Left forelimb (tissue), 1 donor: ENCODE results near the gene KRT39.
"Not testable (repeated sequence)": the region's sequence is repeated elsewhere in the genome, so short reads cannot be mapped to it uniquely, and the experiment has no call there.

Experiments
- DNase-seq: peaks from one replicate; pipeline ENCODE4 v3.0.0-alpha.2; 2018; ENCODE audit warnings: low spot score

KRT39 gene

DNA sequence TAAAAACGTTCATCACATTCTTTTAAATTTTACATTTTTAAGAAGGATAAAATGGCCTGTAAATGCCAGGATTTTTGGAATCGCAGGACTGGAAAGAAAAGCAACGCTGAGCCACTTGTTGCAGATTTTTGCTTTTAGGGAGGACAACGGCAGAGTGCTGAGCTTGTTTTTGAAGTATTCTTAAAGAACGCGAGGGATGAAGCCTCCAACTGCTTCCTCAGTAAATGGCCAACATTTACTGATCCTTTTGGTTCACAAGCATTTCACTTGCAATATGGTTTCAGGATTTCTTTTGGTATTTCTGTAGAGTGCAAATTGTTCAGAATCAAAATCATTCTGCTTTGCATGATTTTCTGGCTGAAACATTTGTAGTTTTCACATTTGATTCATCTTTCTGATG, 26.5 kb downstream of the KRT39 start:
- no peak for DNase-seq

DNA sequence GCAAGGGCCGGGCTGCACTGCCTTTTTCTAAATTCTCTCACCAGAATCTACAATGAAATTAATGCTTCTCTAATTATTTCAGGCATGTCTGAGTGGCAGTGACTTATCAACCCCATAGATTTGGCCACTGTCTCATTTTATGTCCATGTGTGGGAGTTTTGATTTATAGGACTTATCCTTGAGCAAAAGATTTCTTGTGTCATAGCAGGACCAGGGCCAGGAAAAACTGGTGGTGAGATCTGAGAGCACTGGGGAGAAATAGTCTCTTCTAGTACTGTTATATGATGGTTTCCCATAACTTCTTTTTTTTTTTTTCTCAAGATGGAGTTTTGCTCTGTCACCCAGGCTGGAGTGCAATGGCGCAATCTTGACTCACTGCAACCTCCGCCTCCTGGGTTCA, 27.8 kb downstream of the KRT39 start:
- DNase-seq = no peak

DNA sequence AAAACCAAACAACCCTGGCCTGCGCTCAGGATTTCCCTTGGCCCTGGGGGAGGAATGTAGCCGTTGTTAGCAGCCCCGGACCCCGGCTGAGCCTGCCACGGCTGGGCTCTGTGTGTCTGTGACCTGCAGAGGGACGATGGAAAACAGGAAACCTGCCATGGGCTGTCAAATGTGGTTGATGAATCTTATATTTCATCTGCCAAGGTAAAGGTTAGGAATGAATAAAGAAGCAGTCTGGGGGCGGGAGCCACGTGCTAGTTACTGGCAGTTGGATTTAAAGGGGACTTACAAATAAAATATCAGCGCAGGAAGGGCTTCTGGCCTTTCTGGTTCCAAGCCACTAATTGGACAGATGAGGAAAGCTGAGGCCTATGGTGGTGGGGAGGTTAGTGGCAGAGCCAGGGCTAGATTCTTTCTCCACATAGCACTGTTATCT, 29.3 kb downstream of the KRT39 start, which contains the start of gene KRT23:
Gene KRT23 (minus strand): TSS at position 263 of the 436 bp plus-strand sequence. CDS start 1,043 bp downstream, outside the sequence.
- no peak for DNase-seq

DNA sequence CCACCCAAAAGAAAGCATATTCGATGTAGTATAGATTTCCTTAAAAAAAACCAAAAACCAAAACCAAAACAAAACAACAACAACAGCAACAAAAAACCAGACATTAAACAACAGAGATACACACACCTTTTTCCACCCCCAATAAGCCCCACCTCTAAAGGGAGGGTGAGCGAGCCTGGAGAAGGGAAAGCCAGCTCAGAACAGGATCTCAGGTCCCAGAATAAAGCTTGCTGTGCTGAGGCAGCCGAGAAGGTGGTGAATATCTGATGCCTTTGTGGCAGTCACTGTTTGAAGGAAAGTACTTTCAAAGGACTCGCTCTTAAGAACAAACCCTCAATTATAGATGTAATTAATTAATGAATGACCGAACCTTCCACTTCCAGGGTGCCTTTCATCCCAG, 29.8 kb downstream of the KRT39 start:
- DNase-seq = no peak

DNA sequence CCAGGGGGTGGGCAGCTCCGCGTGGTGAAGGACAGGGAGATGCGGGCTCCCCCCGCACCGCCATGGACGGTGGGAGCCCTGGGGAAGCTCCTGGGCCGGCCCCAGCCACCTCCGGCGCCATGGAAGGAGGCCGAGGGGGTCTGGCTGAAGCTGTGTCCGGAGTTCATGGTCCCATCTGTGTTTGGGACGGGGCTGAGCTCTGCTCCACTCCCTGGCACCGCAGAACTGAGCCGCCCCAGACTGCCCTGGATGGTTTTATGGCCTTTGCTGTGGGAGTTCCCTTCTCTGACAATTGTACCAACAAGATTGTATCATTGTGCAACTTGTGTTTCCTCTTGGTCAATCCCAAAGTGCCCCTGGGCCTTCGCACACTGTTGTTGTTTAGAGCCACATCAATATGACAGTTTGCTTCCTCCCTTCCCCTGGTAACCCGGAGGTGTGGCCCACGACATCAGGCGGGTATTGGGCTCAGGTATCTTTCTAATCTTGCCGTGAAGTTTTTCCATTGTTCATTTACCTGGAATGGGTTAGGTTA, 30.2 kb downstream of the KRT39 start:
- no peak for DNase-seq

DNA sequence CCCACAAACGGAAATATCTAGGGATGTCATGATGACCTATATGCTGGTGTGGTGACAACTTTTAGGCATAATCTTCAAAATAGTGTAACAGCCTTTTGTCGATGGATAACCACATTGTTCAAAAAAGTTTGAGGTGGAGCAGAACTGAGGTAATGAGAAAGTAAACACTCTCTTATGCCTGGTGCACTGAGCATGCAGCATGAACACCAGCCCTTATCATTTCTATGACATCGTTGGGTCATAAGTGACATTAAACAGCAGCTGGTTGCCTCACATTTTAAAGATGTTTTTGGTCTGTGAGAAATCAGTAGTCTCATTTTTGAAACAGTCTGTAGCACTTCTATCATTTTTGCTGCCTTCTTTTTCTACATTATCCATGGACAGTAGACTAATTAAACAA, 31.1 kb downstream of the KRT39 start:
- DNase-seq = no peak

DNA sequence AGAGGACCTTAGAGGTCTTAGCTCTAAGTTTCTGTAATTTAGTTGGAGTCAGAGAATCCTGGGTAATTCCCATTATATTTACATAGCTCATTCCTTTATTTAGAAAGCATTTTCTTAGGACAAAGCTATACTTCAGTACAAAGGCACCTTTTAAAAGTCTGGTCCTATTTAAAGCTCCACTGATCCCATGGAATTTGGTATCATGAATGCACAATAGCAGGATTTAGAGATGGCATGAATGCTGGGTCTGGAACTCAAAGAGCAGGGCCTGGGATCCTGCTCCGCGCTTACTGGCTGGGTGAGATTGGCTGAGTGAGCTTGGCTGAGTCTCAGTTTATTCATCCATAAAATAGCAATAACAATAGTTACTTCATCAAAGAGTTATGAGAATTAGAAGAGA, 34.1 kb downstream of the KRT39 start:
- DNase-seq = no peak

DNA sequence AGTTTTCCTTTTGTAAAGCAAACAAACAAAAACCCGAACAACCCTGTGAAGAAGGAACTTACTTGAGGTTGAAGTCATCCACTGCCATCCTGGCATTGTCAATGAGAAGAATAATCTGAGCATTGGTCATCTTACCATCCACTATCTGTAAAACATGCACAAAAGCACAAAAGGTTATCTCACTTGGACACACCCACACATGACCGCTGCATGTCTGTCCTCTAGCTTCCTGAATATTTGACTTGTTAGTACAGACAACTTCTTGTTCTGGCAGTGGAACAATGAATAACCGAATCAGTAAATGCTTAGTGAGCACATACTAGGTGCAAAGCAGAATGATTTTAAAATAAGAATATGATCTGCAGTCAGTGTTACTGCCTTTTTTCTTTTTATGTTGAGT, 35.4 kb downstream of the KRT39 start:
- DNase-seq = no peak

DNA sequence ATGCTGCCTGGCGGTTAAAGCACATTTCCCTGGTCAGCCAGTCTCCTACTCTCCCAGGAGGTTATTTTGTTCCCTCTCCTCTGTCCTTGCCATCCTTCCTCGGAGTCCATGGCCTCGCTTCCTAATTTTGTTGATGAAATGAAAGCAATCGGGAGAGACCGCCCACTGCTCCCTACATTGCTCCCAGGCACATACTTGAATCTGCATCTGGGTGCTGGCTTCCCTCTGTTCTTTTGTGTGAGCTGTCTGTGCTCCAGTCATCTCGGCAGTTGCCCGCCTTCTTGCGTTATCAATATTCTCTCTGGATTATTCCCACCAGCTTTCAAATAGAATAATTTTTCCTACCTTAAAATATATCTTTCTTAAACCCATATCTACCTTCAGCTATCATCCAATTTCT, 40.4 kb downstream of the KRT39 start:
- no peak for DNase-seq

DNA sequence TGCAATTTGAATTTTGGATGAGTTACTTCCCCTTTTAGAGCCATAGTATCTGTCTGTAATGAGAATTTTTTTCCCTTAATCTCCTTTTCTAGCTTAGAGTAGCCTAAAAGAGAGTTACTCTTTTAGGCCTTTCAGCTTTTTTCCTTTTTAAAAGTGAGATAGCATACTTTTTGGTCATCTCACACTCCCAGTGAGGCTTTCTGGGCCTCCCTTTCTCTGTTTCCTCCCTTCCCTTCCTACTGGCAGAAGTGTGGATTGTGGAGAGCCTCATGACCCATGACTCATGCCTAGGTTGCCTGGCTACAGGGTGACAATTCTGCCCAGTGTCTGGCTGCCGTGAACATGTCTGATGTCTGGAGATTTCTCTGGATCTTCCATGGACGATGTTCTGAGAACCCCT, 44.5 kb downstream of the KRT39 start:
- no peak for DNase-seq

DNA sequence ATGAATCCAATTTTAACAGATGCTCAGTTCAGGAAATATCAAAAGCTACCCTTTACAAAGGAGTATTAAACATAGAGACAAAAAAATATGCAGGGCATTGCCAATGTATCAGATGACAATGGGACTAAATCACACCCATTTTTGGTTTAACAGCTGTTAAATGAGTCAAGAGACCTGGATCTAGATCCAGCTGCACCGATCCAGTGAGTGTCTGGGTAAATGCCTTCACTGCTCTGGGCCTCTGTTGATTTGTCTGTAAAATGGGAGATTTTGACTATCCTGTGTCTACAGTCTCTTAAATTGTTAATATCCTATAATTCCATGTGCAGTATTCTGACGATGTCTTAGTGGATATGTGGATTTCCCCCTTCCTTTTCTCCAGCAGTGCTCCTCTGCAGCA, 45.7 kb downstream of the KRT39 start:
- DNase-seq = no peak

DNA sequence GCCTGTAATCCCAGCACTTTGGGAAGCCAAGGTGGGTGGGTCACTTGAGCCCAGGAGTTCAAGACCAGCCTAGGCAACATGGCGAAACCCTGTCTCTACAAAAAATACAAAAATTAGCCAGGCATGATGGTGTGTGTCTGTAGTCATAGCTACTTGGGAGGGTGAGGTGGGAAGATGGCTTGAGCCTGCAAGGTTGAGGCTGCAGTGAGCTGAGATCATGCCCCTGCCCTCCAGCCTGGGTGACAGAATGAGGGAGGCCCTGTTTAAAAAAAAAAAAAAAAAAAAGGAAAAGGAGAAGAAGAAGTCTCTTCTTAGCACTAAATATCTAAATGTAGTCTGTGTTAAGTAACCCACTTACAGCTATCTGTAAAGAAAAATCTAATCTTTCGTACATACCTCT, 49.6 kb downstream of the KRT39 start:
- DNase-seq = not testable (repeated sequence)

DNA sequence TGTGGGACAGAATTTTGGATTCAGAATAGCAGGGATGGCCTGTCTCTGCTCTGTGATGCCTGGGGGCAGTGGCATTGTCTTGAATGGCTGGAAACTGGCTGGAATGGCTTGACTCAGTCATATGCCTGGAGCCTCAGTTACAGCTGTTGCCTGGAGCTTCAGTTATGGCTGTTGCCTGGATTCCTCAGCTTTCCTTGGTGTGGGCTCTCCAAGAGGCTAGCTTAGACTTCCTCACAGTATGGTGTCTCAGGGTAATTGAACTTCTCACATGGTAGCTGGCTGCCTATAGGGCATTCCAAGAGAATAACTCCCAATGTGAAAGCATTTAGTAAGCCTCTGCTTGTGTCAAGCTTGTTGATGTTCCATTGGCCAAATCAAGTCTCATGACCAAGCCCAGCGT, 50.4 kb downstream of the KRT39 start:
- DNase-seq = no peak

DNA sequence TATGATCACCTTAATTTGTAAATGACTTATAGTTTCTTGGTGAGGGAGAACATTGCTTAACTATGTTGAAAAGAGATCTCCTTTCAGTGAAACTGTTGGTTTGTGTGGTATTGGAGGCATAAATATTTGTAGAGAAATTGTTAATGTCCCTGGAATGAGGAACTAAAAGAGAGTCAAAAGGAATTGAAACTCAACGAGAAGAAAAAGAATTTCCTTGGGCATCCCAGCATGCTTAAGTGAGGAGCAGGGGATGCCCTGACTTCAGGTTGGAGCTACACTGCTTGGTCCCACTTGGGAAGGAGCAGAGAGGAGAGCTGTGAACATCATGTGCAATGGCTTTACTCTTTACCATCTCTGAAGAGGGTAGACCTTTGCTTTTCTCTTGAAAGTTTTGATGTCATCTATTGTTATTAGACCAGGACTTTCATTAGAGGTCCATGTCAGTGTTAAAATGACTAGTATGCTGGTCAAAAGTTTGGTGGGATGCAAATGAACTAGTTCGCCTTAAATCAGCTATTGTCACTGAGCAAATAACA, 51.0 kb downstream of the KRT39 start:
- DNase-seq = no peak

DNA sequence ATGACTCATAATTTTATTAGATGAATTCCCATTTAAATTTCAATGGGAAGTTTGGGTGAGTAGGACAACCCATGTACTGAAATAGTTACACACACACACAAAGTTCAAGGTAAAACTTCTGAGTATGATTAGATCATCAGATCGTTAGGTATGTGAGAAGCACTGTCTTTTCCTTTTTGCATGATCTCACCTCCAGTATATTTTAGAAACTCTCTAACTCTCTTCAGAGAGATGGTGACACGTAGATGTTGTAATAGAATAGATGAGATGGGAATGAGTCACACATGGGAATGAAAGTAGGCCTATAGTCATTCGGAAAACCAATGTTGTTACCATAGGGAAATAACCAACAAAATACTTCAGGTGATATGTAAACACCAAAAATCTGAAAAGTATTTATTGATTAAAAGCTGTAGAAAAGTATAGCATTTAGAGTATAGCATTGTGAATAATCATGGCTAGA, 51.5 kb downstream of the KRT39 start:
- DNase-seq = no peak

DNA sequence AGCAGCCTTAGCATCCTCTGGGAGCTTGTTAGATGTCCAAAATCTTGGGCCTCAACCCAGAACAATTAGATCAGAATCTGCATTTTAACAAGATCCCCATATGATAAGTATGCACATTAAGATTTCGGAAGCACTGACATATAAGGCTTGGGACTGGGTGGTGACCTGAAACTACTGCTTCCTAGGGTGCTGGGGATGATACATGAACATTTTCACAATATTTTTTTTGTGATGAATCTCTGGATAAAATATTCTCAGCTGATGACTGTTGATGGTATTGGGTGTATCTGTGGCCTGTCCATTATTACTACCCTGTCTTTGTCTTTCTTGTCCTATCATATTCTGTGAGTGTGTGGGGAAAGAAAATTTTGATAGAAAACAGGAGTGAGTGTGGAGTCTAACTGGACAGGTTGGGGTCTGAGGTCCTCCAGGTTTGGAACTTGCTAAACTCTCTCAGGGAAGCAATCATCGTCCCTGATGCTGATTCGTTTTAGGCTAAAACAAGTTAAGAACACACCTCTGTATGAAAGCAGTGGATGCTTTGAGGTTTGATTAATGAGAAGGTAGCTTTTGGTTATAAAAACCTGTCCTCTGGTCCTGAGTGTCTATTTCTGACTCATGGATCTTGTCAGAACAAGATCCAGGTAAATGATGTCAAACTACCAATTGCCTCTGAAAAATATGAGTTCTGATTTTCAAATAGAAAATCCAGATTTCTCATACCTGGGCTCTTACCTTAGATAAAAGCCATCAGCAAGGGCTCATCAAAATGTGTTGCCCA, 52.5 kb downstream of the KRT39 start:
- no peak for DNase-seq

DNA sequence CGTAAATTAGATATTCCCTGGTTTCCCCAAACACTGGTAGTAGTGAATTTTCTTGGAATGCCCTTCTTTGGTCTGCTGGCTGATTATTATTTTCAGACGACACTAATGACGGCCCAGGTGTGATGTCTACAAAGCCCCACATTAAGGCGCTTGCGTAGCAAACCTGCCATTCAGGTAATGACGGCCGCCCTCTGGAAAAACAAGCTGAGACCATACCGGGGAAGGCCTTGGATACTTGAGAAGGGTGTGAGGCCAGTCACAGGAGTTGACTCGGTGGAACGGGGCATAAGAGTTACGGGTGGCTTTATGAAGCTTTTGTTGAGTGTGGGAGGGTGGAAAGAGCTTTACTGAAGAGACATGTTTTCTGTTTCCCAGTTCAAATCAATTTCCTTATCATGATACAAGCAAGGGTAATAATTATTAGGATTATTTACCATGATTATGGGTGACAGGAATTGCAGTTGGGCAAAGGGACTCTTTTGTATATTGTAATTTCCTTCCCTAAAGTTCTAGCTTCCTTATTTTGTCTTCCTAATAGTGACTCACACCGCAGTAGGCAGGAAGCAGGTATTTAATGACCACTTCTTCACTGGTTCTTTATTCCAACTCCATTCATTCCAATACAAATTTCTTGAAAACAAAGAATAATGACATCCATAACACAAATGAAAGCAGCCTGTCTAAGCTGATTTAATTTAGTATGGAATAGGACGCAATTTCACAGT, 54.1 kb downstream of the KRT39 start:
- DNase-seq = no peak

DNA sequence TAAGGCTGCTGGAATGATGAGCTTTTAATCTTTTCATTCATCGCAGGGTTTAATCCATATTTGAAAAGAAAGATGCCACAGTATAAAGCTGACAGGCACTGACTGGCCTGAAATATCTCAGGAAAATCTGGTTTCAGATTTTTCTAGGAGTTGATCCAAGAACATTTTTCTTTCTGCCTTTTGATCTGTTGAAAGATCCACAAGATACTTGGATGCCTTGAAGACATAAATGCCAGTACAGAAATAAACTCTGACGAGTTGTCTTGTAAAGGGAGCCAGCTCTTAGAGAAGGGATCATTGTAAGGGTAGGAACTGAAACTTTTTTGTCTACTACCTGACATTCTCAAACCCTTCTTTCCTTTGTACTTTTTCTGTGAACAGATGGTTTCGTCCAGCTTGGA, 56.3 kb downstream of the KRT39 start:
- no peak for DNase-seq

DNA sequence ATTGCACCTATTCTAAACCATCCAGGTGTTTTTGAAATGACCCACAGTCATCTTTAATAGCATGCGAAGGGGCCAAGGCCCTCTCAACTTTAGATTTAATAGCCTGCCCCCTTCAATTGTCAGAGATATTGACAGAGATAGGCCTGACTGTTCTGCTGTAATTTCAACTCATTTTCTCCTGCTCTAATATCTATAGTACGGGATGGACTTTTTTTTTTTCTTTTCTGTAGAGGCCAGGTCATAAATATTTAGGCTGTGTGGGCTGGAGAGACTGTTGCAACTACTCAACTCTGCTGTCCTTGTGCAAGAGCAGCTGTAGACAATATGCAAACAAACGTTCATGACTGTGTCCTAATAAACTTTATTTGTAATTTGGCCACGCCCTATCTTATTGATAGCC, 57.0 kb downstream of the KRT39 start:
- DNase-seq = no peak

DNA sequence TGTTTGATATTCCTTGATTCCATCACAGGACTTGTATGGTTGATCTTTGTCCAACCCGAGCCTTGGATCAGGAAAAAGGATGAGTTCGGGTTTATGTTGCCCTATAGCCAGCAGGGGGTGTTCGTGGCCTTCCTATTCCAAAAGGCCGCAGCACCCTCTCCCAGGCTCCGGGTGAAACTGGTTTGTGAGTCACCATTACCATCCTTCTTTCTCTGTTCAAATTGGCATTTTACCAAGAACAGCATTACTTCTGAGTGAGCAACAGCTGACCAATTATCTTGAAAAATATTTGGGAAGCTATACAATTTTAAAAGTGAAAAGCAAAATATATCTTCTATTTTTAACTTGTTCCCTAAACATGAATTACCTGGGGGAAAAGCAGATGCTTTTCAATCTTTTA, 57.4 kb downstream of the KRT39 start:
- DNase-seq = peak; percentile 84
